Adrenal gland (tissue), 12 donors: Measurements from ENCODE around the gene LHFPL2. TPM values are rescaled to one million over a fixed set of nuclear protein-coding genes. Genes with fewer than 3 reads are reported as not detected.
A peak's percentile ranks its signal among the peaks of the same experiment; 100 is the strongest.

Experiments used
- DNase-seq, 7 donors: peaks; one replicate each; pipeline ENCODE4 v3.0.0-alpha.2; 2019 to 2020
- H3K27ac ChIP-seq, 5 donors: fragments of 200-600 bp; sonication (generic) in 4 of 5; 1 replicate in 3 of 5; 2 replicates in 2 of 5; pipeline versions ENCODE4 v1.5.1 to v1.8.0; 2016 to 2020; ENCODE audit warnings: mild to moderate bottlenecking in 1 of 5
- H3K27me3 ChIP-seq: fragments of 200-600 bp; 2 replicates; pipeline ENCODE4 v1.8.0; 2021
- H3K36me3 ChIP-seq, 2 donors: fragments of 200-600 bp; replicated peaks in 1 of 2; 1 replicate in 1 of 2; 2 replicates in 1 of 2; pipeline versions ENCODE4 v1.5.1 to v1.8.0; 2018 to 2022
- H3K4me1 ChIP-seq, 2 donors: fragments of 200-600 bp; replicated peaks in 1 of 2; 1 replicate in 1 of 2; 2 replicates in 1 of 2; pipeline versions ENCODE4 v1.5.1 to v1.8.0; 2018 to 2021
- H3K4me3 ChIP-seq, 4 donors: fragments of 200-600 bp; sonication (generic) in 3 of 4; one replicate each; pipeline ENCODE4 v1.5.1; 2016 to 2018
- H3K9me3 ChIP-seq, 3 donors: fragments of 200-600 bp; sonication (generic) in 1 of 3; replicated peaks in 1 of 3; 1 replicate in 2 of 3; 2 replicates in 1 of 3; pipeline versions ENCODE4 v1.5.1 to v1.8.0; 2016 to 2021
- POLR2A ChIP-seq, 2 donors: fragments of 450-650 bp; IDR thresholded peaks; one replicate each; pipeline ENCODE4 v1.6.1; 2017; ENCODE audit warnings: antibody characterized with exemption in 2 of 2, mild to moderate bottlenecking in 2 of 2, moderate library complexity in 1 of 2
- WGBS, 4 donors: extraction: QIAGEN DNeasy Blood & Tissue Kit in 2 of 4; methylation state at CpG; one replicate each; pipeline versions ENCODE4 v1.1.5 to v1.1.7; 2013 to 2017; 5-methylcytosine and 5-hydroxymethylcytosine counted together
- intact Hi-C, 2 donors: fragments of 100-400 bp; cut with DNase I; formaldehyde crosslinking; loops; one replicate each; pipeline versions ENCODE4 v1.14.1 to v1.15.0; 2022 to 2023
- polyA plus RNA-seq, 3 donors: library from polyadenylated mRNA; stranded (reverse); fragments of 200-250 nt in 2 of 3; fragments of 350-450 nt in 1 of 3; fragmentation: Illumina TruSeq in 1 of 3; extraction: RNeasy Lipid Tissue Mini Kit (QIAGEN cat#74804) in 1 of 3; gene quantifications; one replicate each; pipeline ENCODE4 v1.2.3, GENCODE V29; 2013 to 2014
- total RNA-seq, 9 donors: library from RNA; depleted of rRNA in 4 of 9; stranded (reverse); fragments of >200 nt in 4 of 9; fragments of 120-200 nt in 1 of 9; fragmentation: NEBNext Ultra II Directional in 1 of 9; extraction: Animal tissue kit (Norgen Biotek cat#: 25700) in 1 of 9; gene quantifications; one replicate each; pipeline versions ENCODE4 v1.1.0 to v1.2.4, GENCODE V29; 2013 to 2023
- TF ChIP-seq, protein P1 (sequence below), 6 experiments: fragments of 450-650 bp in 4 of 6; fragments of 200-600 bp in 2 of 6; sonication (generic) in 1 of 6; IDR thresholded peaks; 1 replicate in 5 of 6; 2 replicates in 1 of 6; pipeline versions ENCODE4 v1.5.1 to v1.8.0; 2016 to 2021; ENCODE audit warnings: antibody characterized with exemption in 6 of 6, mild to moderate bottlenecking in 2 of 6, moderate library complexity in 1 of 6
- donor health status: healthy with polysubstance abuse.
- donor health status: Bipolar disorder and iron deficiency.
- donor health status: DM: yes; HTN: yes; CAD: no.
- donor health status: DM: no; HTN: no; CAD: no.
- donor health status: DM: no; HTN: no; CAD: no.
- donor health status: DM: yes; HTN: yes; CAD: no.

Gene LHFPL2
- total and polyA plus RNA-seq, 12 donors, result 8.0 to 68.4 (median 44.9) TPM

GRCh38 chr5:78639791-78640190, 8.8 kb downstream of the LHFPL2 start:
- no peak for DNase-seq
- intact Hi-C loops, result loop anchor here (10.0 kb wide), 2 partner anchors 65 to 95 kb away; no protein-coding TSS in a partner anchor
- WGBS, 4 donors, result 42 to 71% (median 60%) methylated on average over 2 of the region's 2 CpGs
- peak overlapping the region in 3 of 5 donors; percentile 84 to 90 (median 87) for H3K27ac ChIP-seq
- H3K36me3 ChIP-seq, result no peaks in the 10 kb centered on the region
- H3K27me3 ChIP-seq, result no peaks in the 10 kb centered on the region
- H3K9me3 ChIP-seq, result no peaks in the 10 kb centered on the region
- no peak overlapping the region for H3K4me3 ChIP-seq
- peaks cover 40 to 55% of the 10 kb centered on the region in 2 donors for H3K4me1 ChIP-seq
- TF ChIP-seq, protein P1, sequence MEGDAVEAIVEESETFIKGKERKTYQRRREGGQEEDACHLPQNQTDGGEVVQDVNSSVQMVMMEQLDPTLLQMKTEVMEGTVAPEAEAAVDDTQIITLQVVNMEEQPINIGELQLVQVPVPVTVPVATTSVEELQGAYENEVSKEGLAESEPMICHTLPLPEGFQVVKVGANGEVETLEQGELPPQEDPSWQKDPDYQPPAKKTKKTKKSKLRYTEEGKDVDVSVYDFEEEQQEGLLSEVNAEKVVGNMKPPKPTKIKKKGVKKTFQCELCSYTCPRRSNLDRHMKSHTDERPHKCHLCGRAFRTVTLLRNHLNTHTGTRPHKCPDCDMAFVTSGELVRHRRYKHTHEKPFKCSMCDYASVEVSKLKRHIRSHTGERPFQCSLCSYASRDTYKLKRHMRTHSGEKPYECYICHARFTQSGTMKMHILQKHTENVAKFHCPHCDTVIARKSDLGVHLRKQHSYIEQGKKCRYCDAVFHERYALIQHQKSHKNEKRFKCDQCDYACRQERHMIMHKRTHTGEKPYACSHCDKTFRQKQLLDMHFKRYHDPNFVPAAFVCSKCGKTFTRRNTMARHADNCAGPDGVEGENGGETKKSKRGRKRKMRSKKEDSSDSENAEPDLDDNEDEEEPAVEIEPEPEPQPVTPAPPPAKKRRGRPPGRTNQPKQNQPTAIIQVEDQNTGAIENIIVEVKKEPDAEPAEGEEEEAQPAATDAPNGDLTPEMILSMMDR (IDR thresholded peaks at IDR 0.05), result no peak
- TF ChIP-seq POLR2A (IDR thresholded peaks at IDR 0.05), result no peak

GRCh38 chr5:78638973-78639669, 9.5 kb downstream of the LHFPL2 start:
- TF ChIP-seq, protein P1 (IDR thresholded peaks at IDR 0.05), result no peak
- TF ChIP-seq POLR2A (IDR thresholded peaks at IDR 0.05), result no peak

GRCh38 chr5:78638423-78638822, 10.1 kb downstream of the LHFPL2 start:
- TF ChIP-seq, protein P1 (IDR thresholded peaks at IDR 0.05), result peak in 1 of 6 experiments; percentile 2
- TF ChIP-seq POLR2A (IDR thresholded peaks at IDR 0.05), result peak in 1 of 2 donors; percentile 59
- Histone ChIP-seq H3K4me3 (no peak overlapping the region), H3K27me3 (no peaks in the 10 kb centered on the region), H3K4me1 (peaks cover 48 to 66% of the 10 kb centered on the region in 2 donors), H3K36me3 (no peaks in the 10 kb centered on the region), H3K27ac (peak overlapping the region; percentile 37 to 90 (median 84)), H3K9me3 (no peaks in the 10 kb centered on the region)
- WGBS, 4 donors, result 14 to 26% (median 20%) methylated on average over 10 of the region's 10 CpGs
- DNase-seq, result peak; percentile 89 to 97 (median 96)
- intact Hi-C loops, result no loop called here

More at GRCh38 chr5:78638973-78639669, 9.5 kb downstream of the LHFPL2 start:
- Histone ChIP-seq H3K27me3 (no peaks in the 10 kb centered on the region), H3K27ac (peak overlapping the region; percentile 37 to 90 (median 84)), H3K36me3 (no peaks in the 10 kb centered on the region), H3K4me3 (no peak overlapping the region), H3K4me1 (peaks cover 46 to 59% of the 10 kb centered on the region in 2 donors), H3K9me3 (no peaks in the 10 kb centered on the region)
- DNase-seq, result no peak
- intact Hi-C loops, result no loop called here
- WGBS, 4 donors, result 57 to 73% (median 66%) methylated on average over 4 of the region's 4 CpGs

GRCh38 chr5:78637468-78637867, 11.1 kb downstream of the LHFPL2 start:
- intact Hi-C loops, result no loop called here
- peak in 4 of 7 donors; percentile 13 to 47 (median 38) for DNase-seq
- Histone ChIP-seq H3K4me3 (no peak overlapping the region), H3K9me3 (no peaks in the 10 kb centered on the region), H3K27ac (peak overlapping the region; percentile 15 to 90 (median 84)), H3K4me1 (peaks cover 48 to 67% of the 10 kb centered on the region in 2 donors), H3K27me3 (no peaks in the 10 kb centered on the region), H3K36me3 (no peaks in the 10 kb centered on the region)
- TF ChIP-seq, protein P1 (IDR thresholded peaks at IDR 0.05), result no peak
- no peak for TF ChIP-seq POLR2A (IDR thresholded peaks at IDR 0.05)
- WGBS, 4 donors, result 66 to 72% (median 68%) methylated on average over 3 to 5 of the region's 5 CpGs
